Measurements from ENCODE around the gene SEPTIN14.

DNA sequence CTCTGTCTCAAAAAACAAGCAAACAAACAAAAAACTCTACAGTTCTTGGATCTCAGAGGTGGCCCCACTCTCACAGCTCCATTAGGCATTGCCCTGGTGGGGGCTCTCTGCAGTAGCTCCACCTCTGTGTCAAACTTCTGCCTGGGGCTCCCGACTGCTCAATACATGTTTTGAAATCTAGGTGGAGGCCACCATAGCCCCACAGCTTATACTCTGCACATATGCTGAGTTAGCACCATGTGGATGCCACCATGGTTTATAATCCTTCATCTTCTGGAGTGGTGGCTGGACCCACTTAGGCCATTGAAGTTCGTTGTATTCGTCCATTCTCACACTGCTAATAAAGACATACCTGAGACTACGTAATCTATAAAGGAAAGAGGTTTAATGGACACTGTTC is 78.4 kb downstream of the SEPTIN14 start:
- TF ChIP-seq CTCF (IDR thresholded peaks at IDR 0.05; ENCODE audit: poor library complexity) (no peak), EZH2phosphoT487 (IDR thresholded peaks at IDR 0.05; ENCODE audit: low read depth, severe bottlenecking, unreplicated experiment) (no peak), EZH2 (IDR thresholded peaks at IDR 0.05; ENCODE audit: borderline replicate concordance) (no peak)
